CD4-positive, alpha-beta T cell treated with Interleukin-6 at 100 ng/mL for 8 hours (primary cell): ENCODE data around the gene WDR33.

Source experiments
- DNase-seq: peaks from one replicate; pipeline ENCODE4 v3.0.0-alpha.2; 2020; ENCODE audit warnings: mixed read lengths, low spot score

The WDR33 gene

GRCh38 chr2:127694986-127695385 is 116.0 kb downstream of the WDR33 start:
- DNase-seq, result no peak

DNA sequence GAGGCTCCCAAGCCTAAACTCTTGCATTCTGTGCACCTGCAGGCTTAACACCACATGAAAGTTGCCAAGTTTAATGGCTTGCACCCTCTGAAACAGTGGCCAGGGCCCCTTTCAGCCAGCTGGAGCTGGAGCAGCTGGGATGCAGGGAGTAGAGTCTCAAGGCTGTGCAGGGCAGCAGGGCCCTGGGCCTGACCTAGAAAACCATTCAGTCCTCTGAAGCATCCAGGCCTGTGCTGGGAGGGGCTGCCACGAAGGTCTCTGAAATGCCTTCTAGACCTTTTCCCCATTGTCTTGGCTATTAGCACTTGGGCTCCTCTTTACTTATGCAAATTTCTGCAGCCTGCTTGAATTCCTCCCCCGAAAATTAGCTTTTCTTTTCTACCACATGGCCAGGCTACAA is 120.3 kb downstream of the WDR33 start:
- DNase-seq, result no peak

DNA sequence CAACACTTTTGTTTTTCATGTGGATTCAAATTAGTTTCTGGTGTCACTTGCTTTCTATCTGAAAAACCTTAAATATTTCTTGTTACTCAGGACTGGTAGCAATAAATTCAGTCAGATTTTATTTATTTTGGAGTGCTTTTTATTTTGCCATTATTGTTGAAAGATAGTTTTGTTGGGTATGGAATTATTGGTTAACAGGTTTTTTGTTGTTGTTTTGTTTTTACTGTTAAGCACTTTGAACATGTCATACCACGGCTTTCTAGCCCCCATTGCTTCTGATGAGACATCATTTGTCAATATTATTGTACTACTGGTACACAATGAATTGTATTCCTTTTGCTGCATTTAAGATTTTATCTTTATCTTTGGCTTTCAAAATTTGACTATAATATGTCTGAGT is 122.6 kb downstream of the WDR33 start:
- no peak for DNase-seq

- no peak for DNase-seq
These were observed 125.4 kb downstream of the WDR33 start for GRCh38 chr2:127685410-127686080.

GRCh38 chr2:127683757-127684156 is 127.2 kb downstream of the WDR33 start:
- DNase-seq, result no peak

DNA sequence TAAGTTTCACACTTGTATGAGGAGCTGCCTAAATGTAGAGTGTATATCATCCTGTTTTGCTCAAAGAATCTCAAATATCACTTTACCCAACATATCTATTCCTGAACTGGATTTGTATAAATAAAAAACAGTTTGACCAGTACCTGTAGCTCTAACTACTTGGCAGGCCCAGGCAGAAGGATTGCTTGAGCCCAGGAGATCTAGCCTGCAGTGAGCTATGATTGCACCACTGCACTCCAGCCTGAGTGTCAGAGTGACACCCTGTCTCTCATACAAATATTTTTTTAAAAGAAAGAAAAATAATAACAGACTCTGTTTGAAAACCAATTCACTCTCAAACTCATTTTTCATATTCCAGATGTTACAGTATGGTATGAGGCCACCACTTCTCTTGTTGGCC is 127.9 kb downstream of the WDR33 start:
- no peak for DNase-seq

DNA sequence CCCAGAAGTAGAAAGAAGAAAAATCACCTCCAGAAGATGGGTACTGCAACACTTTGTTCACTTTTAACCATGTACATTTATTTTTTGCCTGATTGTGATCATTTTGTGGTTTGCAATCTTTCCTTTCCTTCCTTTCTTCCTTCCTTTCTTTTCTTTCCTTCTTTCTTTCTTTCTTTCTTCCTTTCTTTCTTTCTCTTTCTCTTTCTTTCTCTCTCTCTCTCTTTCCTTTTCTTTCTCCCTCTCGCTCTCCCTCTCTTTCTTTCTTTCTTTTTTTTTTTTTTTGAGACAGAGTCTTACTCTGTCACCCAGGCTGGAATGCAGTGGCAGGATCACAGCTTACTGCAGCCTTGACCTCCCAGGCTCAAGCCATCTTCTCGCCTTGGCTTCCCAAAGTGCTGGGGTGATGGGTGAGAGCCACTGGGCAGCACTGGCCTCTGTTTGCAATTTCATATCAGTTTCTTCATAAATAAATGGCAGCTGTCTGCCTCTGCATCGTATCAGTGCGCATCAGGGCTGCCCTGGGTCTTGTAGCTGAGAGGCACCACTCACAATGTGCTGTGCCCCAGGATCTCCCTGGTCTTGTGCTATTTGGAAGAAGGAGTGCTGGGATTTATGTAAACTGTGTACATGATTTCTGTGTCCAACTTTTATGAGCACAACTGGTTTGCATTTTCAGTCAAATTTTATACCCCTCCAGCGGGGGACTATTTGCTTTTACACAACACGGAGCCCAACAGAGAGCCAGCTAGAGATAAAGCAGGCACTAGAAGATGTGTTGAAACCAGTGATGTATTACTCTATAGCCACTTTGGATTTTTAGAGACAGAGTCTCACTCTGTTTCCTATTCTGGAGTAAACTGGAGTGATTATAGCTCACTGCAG is 128.8 kb downstream of the WDR33 start:
- no peak for DNase-seq

DNA sequence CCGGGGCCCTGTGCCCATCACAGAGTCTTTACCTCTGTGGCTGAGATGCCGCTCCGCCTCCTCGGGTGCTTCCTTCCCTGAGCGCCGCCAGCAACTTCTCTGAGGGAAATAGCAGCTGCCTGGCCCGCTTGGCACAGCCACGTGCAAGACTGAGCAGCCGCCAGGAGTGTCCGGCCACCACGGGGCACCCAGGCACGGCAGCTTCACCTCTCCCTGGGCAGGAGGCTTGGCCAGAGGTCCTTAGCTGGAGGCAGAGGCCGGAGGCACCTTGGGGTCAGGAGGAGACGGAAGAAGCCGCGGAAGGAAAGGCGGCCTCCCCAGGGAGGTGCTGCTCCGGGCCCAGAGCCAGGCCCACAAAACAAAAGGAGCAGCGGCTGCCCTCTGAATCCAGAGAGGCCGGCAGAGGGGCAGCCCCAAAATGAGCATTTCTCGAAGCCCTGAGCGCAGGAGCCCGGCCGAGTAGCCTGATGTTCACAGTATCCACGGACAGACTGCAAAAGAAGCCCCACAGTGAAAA is 129.6 kb downstream of the WDR33 start:
- no peak for DNase-seq

GRCh38 chr2:127680706-127681287 is 130.2 kb downstream of the WDR33 start:
- DNase-seq, result no peak

DNA sequence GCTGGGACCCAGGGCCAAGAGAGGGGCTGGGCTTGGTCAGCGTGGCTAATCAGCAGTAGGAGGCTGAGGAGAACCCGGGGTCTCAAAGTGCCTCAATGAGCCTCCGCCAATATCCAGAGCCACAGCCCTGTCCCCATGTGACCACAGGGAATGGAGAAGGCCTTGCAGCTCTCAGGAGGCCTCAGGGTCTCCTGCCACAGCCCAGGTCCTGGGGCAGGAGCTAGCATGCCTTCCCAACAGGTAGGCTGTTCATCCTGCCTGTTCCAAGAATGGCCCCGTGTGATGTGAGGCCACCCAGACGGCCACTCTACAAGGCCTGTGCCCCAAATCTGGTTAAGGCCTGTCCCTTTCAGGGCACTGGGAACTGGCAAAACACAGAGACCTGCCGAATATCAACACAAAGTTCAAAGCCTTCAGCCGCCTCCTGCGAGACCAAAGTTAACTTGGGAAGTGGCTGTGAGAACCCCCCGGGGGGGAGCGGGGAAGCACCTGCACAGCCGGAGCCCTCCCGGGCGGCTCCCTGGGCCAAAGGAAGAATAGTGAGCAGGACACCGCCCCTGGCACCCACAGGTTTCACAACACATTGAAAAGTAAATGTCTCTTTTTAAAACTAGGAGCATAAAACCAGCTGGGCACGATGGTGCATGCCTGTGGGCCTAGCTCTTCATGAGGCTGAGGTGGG is 131.2 kb downstream of the WDR33 start:
- no peak for DNase-seq

- no peak for DNase-seq
These were observed 132.0 kb downstream of the WDR33 start for GRCh38 chr2:127678991-127679390.

- no peak for DNase-seq
These were observed 132.4 kb downstream of the WDR33 start for GRCh38 chr2:127678531-127678930.

- DNase-seq, result no peak
These were observed 134.1 kb downstream of the WDR33 start for GRCh38 chr2:127676906-127677305.

DNA sequence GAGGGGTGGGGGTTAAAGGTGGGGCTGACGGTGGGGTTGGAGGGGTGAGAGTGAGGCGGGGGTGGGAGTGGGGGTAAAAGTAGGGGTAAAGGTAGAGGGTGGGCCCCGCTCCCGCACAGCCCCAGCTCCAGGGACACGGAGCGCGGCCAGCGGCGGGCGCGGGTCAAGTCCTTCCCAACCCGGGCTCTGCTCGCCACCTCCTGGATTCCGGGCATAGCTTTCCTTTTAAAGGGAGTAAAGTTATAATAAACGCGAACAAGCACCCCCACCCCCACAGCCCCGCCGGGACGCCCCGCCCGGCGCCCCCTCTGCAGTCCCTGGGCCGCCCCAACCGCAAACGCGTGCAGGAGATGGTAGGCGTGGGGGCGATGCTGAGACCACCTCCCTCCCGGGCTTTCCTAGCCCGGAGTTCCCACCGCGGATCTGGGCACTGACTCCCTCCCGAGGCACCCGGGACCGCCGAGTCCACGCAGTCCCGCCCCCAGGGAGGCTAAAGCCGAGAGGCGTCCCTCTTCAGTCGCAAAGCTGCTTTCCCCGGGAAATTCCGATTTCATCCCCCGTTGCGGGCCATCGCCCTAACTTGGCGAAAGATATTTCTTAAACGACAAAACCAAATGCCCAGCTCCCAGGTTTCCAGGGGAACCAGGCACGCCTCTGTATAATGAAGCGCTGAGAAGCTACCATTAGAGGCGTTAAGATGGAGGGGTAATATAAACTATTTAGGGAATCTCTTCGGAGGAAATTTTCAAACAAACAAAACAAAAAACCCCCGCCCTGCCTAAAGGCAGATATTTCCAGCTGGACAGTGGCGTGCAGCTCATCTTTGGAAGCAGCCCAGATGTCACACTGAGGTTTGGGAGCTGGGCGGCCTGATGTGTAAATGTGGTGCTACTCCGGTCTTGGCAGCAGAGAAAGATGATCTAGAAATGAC is 135.4 kb downstream of the WDR33 start, which contains the start of gene LIMS2:
LIMS2 (minus strand) TSS at position 200 of the 931 bp plus-strand sequence. CDS start 506 bp downstream, outside the sequence.
- no peak for DNase-seq

DNA sequence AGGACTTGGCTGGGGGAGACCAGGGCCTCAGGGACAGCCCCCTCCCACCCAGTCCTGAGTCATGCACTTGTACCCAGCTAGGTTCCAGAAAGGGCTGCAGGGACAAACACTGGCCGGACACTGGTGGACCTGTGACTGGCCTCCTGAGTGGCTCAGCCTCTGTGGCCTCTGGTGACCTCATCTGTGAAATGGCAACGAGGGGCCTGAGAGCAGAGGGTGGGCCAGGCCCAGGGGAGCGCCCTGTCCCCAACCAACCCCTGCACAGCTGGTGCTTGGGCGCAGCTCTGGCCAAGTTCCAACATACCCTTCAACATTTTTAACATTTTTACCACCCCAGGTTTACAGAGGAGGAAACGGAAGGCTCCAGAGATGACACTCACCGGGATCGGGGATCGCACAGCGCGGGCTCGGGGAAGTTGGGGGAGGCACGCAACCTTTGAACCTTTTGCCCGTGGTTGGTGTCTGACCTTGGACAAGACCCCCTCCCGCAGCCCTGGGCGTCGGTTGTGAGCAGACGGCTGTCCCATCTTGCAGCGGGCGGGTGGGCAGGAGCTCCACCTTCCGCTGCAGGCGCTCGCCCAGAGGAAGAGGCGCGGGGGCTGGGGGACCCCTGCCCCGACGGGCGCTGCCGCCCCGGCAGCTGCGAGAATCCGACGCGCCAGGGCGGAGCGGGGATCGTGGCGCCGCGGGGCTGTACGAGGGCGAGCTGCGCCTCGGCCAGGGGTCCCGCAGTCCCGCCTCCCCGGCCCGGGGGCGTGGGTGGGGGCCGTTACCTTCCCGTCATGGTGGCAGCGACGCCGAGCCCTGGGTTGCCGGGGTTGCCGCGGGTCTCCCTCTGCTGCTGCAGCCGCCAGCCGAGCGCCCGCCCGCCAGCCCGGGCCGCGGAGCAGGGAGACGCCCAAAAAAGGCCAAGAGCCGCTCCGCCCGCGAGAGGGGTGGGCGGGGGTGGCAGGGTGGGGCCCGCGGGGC is 136.4 kb downstream of the WDR33 start:
- DNase-seq, result no peak

DNA sequence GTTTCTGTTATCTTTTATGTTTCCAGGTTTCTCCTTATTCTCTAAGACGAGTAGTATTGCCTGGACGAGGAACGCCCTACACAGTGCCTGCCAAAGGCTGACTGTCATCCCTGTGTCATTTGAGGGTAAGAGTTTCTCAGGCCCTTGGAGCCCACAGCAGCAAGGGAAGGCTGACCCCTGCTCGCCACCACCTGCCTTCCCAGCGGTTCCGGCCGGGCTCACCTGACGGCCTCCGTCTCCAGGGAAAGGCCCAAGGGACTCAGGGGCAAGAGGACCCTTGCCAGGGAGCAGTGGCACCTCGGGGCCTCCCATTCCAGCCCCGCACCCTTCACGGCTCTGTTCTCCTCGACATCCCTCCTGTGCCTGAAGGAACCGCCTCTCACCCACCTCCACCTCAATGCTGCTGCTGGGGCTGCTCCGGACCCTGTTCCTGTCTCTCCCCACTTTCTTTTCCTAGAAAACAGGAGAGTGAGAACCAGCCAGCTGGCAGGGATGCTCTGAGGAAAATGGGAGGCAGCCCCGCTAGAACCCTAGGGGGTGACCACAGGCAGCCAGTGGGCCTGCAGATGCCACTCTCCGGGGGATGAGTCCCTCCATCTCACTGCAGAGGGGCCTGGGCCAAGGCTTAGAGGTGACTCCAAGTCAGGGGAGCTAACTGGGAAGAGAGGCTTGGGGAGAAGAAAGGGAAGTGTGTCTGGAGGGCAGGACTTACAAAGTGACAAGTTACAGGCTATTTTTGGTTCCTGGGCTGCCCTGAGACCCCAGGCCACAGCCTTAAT is 137.5 kb downstream of the WDR33 start:
- no peak for DNase-seq

- DNase-seq, result no peak
These were observed 138.4 kb downstream of the WDR33 start for GRCh38 chr2:127672341-127673224.
